Activated naive CD4-positive, alpha-beta T cell treated with anti-CD3 and anti-CD28 coated beads, Interleukin-2, amount 50 U/mL, for 24 hours (primary cell): Measurements from ENCODE around the gene NXPH4.

ENCODE experiments used
- H3K27ac Mint-ChIP-seq: one replicate; pipeline ENCODE4 v1.8.0; 2021; ENCODE audit warnings: mild to moderate bottlenecking, mixed read lengths
- H3K27me3 Mint-ChIP-seq: one replicate; pipeline ENCODE4 v1.8.0; 2021; ENCODE audit warnings: mixed read lengths
- H3K36me3 Mint-ChIP-seq: one replicate; pipeline ENCODE4 v1.8.0; 2021; ENCODE audit warnings: mixed read lengths
- H3K4me1 Mint-ChIP-seq: one replicate; pipeline ENCODE4 v1.8.0; 2021; ENCODE audit warnings: mixed read lengths
- H3K4me3 Mint-ChIP-seq: one replicate; pipeline ENCODE4 v1.8.0; 2021; ENCODE audit warnings: mild to moderate bottlenecking, mixed read lengths
- H3K9me3 Mint-ChIP-seq: one replicate; pipeline ENCODE4 v1.8.0; 2021; ENCODE audit warnings: mixed read lengths

The NXPH4 gene

DNA sequence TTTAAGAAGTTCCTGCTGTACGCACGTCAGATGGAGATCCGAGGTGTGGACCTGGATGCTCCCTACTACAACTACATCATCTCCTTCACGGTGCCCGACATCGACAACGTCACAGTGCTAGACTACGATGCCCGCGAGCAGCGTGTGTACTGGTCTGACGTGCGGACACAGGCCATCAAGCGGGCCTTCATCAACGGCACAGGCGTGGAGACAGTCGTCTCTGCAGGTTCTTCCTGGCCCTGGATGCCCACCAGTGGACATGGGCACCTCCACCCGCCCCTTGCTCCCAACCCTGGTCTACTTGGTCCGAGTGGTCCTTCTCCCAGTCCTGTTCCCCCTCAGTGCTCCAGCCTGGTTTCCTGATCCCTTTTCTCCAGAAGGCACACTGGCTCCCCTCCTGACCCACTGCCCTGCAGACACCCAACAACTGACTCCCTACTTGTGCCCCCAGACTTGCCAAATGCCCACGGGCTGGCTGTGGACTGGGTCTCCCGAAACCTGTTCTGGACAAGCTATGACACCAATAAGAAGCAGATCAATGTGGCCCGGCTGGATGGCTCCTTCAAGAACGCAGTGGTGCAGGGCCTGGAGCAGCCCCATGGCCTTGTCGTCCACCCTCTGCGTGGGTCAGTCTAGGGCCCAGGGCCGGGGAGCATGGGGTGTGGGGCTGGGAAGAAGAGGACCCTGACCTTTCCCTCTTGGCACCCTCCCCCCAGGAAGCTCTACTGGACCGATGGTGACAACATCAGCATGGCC is 37.1 kb upstream of the NXPH4 start:
- Mint-ChIP-seq H3K9me3 (no peaks in the 10 kb centered on the region), H3K4me1 (no peaks in the 10 kb centered on the region), H3K27ac (no peak overlapping the region), H3K36me3 (no peaks in the 10 kb centered on the region), H3K27me3 (no peaks in the 10 kb centered on the region), H3K4me3 (no peak overlapping the region)

DNA sequence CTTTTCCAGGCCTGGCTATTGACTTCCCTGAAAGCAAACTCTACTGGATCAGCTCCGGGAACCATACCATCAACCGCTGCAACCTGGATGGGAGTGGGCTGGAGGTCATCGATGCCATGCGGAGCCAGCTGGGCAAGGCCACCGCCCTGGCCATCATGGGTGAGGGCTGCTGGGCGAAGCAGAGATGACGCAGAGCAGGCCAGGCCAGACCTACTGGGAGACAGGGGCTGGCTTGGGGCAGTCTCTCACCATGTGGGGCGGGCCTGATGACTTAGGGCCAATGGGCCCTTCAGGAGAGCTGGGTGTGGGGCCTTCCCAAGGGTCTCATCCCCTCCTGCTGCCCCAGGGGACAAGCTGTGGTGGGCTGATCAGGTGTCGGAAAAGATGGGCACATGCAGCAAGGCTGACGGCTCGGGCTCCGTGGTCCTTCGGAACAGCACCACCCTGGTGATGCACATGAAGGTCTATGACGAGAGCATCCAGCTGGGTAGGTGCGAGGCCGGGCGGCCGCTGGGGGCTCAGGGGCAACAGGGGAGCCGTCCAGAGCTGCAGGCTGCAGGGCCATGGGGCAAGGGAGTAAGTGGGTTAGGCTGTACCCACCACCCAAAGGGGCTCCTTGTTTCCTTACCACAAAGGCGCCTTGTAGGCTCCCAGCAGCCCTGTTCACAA is 36.1 kb upstream of the NXPH4 start:
- Mint-ChIP-seq H3K9me3 (no peaks in the 10 kb centered on the region), H3K27ac (no peak overlapping the region), H3K4me3 (no peak overlapping the region), H3K4me1 (no peaks in the 10 kb centered on the region), H3K36me3 (no peaks in the 10 kb centered on the region), H3K27me3 (no peaks in the 10 kb centered on the region)

DNA sequence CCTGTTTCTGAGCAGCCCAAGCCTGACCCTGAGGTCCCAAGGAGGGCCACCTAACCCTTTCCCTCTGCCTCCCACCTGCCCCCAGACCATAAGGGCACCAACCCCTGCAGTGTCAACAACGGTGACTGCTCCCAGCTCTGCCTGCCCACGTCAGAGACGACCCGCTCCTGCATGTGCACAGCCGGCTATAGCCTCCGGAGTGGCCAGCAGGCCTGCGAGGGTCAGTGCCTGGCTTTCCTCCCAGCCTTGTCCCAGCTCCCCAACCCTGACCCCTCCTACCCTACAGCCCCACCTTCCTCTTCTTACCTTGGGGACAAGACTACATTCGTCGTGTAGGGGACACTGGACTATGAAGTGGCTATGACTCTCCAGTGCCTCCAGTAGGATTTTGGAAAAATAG is 35.5 kb upstream of the NXPH4 start:
- H3K4me3 Mint-ChIP-seq, result no peak overlapping the region
- no peaks in the 10 kb centered on the region for H3K9me3 Mint-ChIP-seq
- no peaks in the 10 kb centered on the region for H3K36me3 Mint-ChIP-seq
- H3K4me1 Mint-ChIP-seq, result no peaks in the 10 kb centered on the region
- no peaks in the 10 kb centered on the region for H3K27me3 Mint-ChIP-seq
- no peak overlapping the region for H3K27ac Mint-ChIP-seq

DNA sequence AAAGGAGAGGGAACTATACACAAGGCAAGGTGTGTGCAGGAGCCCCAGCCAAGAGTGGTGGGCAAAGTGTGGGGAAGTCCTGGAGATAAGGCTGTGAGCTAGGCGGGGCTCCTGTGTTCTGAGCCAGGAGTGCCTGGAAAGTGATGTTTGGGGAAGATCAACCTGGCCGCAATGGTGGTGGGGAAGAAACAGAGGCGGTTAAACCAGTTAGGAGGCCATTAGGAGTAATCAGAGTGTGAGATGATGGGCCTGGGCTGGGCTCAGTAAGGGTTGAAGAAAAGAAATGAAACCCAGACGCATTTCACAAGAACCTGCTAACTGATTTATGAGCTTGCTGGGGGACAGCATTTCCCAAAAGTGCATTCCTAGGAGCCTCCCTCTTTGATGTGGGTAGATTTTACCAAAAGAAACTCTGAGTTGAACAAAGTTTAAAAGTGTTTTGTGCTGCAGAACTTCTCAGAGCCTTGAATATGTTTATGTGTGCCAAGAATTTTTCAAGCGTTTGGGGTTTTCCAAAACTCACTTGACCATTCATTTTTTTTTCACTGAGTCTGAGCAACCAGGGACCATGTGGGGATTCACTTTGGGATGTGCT is 34.9 kb upstream of the NXPH4 start:
- Mint-ChIP-seq H3K36me3 (no peaks in the 10 kb centered on the region), H3K4me1 (no peaks in the 10 kb centered on the region), H3K4me3 (no peak overlapping the region), H3K27me3 (no peaks in the 10 kb centered on the region), H3K27ac (no peak overlapping the region), H3K9me3 (no peaks in the 10 kb centered on the region)

- H3K36me3 Mint-ChIP-seq, result no peaks in the 10 kb centered on the region
- H3K4me3 Mint-ChIP-seq, result no peak overlapping the region
- peak overlapping the region; percentile 30 for H3K27ac Mint-ChIP-seq
- no peaks in the 10 kb centered on the region for H3K9me3 Mint-ChIP-seq
- no peaks in the 10 kb centered on the region for H3K27me3 Mint-ChIP-seq
- H3K4me1 Mint-ChIP-seq, result no peaks in the 10 kb centered on the region
Measured at GRCh38 chr12:57182918-57183575, 33.5 kb upstream of the NXPH4 start.

DNA sequence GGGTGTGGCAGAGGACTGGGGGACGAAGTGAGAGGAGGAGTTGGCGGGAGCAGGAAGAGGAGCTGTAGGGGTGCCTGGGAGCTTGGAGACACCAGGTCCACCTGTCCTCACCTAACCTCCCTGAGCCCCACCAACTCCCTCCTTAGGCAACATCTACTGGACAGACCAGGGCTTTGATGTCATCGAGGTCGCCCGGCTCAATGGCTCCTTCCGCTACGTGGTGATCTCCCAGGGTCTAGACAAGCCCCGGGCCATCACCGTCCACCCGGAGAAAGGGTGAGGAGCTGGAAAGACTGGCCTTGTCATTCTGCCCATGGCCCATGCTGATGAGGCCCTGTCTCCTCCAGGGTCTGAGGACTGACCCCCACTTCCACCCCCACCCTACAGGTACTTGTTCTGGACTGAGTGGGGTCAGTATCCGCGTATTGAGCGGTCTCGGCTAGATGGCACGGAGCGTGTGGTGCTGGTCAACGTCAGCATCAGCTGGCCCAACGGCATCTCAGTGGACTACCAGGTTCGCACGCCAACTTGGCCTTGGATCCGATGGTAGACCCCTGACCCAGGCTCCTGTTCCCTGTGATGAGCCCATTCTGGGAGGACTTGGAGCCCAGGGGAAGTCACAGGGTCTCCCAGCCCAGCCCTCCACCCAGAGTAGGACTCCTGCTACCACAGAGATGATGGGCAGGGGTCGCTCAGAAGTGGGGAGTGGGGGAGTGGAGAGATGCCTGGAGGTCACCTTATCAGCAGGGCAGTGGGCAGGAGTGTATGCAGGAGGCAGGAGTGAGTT is 32.5 kb upstream of the NXPH4 start:
- Mint-ChIP-seq H3K27ac (no peak overlapping the region), H3K27me3 (no peaks in the 10 kb centered on the region)

DNA sequence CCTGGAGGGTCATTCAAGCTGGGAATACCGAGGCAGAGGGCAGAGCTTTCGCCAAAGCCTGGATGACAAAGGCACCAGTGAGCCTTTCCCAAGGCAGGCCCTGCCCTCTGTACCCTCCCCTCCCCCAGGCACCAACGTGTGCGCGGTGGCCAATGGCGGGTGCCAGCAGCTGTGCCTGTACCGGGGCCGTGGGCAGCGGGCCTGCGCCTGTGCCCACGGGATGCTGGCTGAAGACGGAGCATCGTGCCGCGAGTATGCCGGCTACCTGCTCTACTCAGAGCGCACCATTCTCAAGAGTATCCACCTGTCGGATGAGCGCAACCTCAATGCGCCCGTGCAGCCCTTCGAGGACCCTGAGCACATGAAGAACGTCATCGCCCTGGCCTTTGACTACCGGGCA is 31.2 kb upstream of the NXPH4 start:
- H3K27ac Mint-ChIP-seq, result no peak overlapping the region
- no peaks in the 10 kb centered on the region for H3K9me3 Mint-ChIP-seq
- H3K27me3 Mint-ChIP-seq, result no peaks in the 10 kb centered on the region
- no peaks in the 10 kb centered on the region for H3K4me1 Mint-ChIP-seq
- H3K4me3 Mint-ChIP-seq, result no peak overlapping the region
- H3K36me3 Mint-ChIP-seq, result no peaks in the 10 kb centered on the region

More for the DNA sequence above, 32.5 kb upstream of the NXPH4 start:
- no peaks in the 10 kb centered on the region for H3K4me1 Mint-ChIP-seq
- H3K9me3 Mint-ChIP-seq, result no peaks in the 10 kb centered on the region
- no peaks in the 10 kb centered on the region for H3K36me3 Mint-ChIP-seq
- H3K4me3 Mint-ChIP-seq, result no peak overlapping the region

- no peaks in the 10 kb centered on the region for H3K9me3 Mint-ChIP-seq
- no peak overlapping the region for H3K4me3 Mint-ChIP-seq
- H3K27ac Mint-ChIP-seq, result no peak overlapping the region
- no peaks in the 10 kb centered on the region for H3K4me1 Mint-ChIP-seq
- no peaks in the 10 kb centered on the region for H3K36me3 Mint-ChIP-seq
- no peaks in the 10 kb centered on the region for H3K27me3 Mint-ChIP-seq
Measured at GRCh38 chr12:57185906-57186508, 30.6 kb upstream of the NXPH4 start.

DNA sequence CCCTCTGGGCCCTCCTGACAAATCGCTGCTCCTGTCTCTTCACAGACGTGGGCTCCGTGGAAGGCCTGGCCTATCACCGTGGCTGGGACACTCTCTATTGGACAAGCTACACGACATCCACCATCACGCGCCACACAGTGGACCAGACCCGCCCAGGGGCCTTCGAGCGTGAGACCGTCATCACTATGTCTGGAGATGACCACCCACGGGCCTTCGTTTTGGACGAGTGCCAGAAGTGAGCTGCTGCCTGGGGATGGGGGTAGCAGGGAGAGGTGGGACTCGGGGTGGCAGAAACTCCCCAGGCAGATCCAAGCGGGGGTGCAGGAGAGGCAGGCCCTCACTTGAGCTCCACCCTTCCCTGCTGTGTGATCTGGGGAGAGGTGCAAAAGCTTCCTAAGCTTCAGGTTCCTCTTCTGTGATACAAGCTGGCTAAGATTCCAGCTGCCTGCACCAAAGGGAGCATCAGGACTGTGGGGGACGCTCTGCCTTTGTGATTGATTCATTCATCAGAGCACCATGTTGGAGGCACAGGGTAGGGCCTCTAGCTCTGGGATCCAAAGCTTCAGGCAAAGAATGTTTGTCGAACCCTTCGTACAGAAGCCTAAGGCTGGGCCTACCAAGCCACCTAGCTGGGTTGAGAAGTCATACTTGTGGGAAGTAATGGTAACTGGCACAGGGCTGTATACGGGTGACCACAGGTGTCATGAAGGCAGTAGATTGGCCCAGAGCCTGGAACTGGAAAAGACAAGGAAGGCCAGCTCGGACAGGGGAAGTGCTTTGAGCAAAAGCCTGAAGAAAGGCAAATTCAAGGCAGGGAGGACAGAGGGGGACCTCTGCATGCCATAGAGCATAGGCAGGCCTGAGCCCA is 29.1 kb upstream of the NXPH4 start:
- Mint-ChIP-seq H3K36me3 (no peaks in the 10 kb centered on the region), H3K27ac (no peak overlapping the region), H3K4me3 (no peak overlapping the region), H3K4me1 (no peaks in the 10 kb centered on the region), H3K9me3 (no peaks in the 10 kb centered on the region), H3K27me3 (no peaks in the 10 kb centered on the region)

- Mint-ChIP-seq H3K9me3 (no peaks in the 10 kb centered on the region), H3K4me3 (no peak overlapping the region), H3K36me3 (no peaks in the 10 kb centered on the region), H3K27me3 (no peaks in the 10 kb centered on the region), H3K4me1 (no peaks in the 10 kb centered on the region), H3K27ac (no peak overlapping the region)
Measured at GRCh38 chr12:57188090-57188425, 28.5 kb upstream of the NXPH4 start.

DNA sequence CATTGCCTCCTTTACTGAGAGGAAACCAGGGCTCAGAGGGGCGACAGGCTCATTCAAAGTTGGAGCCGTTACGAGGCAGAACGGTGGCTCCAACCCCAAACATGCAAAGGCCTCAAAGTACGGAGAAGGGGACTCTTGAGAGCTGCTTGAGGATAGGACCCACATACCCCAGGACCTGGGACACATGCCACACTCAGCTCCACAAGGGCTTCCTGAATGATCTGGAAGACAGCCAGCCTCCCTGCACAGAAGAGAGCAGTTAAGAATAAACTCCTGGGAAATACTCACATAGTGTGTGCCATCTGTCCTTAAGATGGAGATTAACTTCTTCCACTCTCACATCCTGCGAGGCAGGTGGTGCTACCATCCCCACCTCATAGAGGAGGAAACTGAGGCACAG is 26.6 kb upstream of the NXPH4 start:
- no peaks in the 10 kb centered on the region for H3K9me3 Mint-ChIP-seq
- no peaks in the 10 kb centered on the region for H3K27me3 Mint-ChIP-seq
- H3K4me1 Mint-ChIP-seq, result no peaks in the 10 kb centered on the region
- H3K27ac Mint-ChIP-seq, result no peak overlapping the region
- H3K36me3 Mint-ChIP-seq, result no peaks in the 10 kb centered on the region
- H3K4me3 Mint-ChIP-seq, result no peak overlapping the region

- Mint-ChIP-seq H3K36me3 (no peaks in the 10 kb centered on the region), H3K27me3 (no peaks in the 10 kb centered on the region), H3K4me3 (no peak overlapping the region), H3K9me3 (no peaks in the 10 kb centered on the region), H3K4me1 (no peaks in the 10 kb centered on the region), H3K27ac (no peak overlapping the region)
Measured at GRCh38 chr12:57190821-57191220, 25.8 kb upstream of the NXPH4 start.

GRCh38 chr12:57191410-57191809 is 25.2 kb upstream of the NXPH4 start:
- Mint-ChIP-seq H3K27ac (peak overlapping the region; percentile 19), H3K4me1 (no peaks in the 10 kb centered on the region), H3K9me3 (no peaks in the 10 kb centered on the region), H3K4me3 (no peak overlapping the region), H3K36me3 (peaks cover under 1% of the 10 kb centered on the region), H3K27me3 (no peaks in the 10 kb centered on the region)

DNA sequence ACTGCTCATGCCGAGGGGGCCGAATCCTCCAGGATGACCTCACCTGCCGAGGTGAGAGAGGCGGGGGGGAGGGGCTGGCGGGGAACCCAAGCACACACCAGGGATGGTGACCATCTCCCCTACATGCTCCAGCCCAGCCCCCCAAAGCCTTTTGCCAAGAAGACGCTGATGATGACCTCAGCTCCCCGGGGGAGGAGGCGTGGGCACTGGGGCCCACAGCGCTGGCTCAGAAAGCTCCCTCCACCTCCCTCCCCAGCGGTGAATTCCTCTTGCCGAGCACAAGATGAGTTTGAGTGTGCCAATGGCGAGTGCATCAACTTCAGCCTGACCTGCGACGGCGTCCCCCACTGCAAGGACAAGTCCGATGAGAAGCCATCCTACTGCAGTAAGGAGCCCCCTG is 23.7 kb upstream of the NXPH4 start:
- no peaks in the 10 kb centered on the region for H3K9me3 Mint-ChIP-seq
- no peak overlapping the region for H3K4me3 Mint-ChIP-seq
- no peaks in the 10 kb centered on the region for H3K4me1 Mint-ChIP-seq
- H3K27ac Mint-ChIP-seq, result no peak overlapping the region
- H3K36me3 Mint-ChIP-seq, result peaks cover 1% of the 10 kb centered on the region
- no peaks in the 10 kb centered on the region for H3K27me3 Mint-ChIP-seq
